GM18517 (cell line): Measurements from ENCODE around the gene RAP1GDS1.
A peak's percentile ranks its signal among the peaks of the same experiment; 100 is the strongest.
"Not testable (repeated sequence)": the region's sequence is repeated elsewhere in the genome, so short reads cannot be mapped to it uniquely, and the experiment has no call there.

Source experiments
- ATAC-seq: cut with Tn5 transposase; IDR thresholded peaks from one replicate; pipeline ENCODE4 v1.9.1; 2021; ENCODE audit warnings: mild to moderate bottlenecking, moderate library complexity; ENCODE audit not compliant: unreplicated experiment

The RAP1GDS1 gene

GRCh38 chr4:98288671-98289070 is 27.5 kb downstream of the RAP1GDS1 start:
- ATAC-seq = not testable (repeated sequence)

DNA sequence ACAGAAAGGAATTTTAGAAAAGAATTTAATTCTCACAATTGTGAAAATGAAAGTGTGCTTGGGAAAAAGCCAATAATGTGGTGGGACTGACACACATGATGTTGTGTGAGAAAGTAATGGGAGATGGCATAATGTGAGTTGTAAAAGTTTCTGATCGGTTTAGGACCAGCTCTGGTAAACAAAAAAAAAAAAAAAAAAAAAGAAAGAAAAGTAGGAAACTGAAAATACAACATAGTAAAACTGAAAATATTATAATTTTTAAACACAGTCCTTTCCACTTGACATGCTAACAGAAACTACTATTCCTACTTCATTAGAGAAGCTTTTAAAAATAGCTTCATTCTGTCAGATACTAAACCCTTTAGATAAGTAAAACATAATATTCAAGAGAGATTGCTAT is 28.2 kb downstream of the RAP1GDS1 start:
- ATAC-seq = peak; percentile 74

- ATAC-seq = no peak
These were observed 29.3 kb downstream of the RAP1GDS1 start for GRCh38 chr4:98290511-98290910.

- no peak for ATAC-seq
These were observed 32.1 kb downstream of the RAP1GDS1 start for GRCh38 chr4:98293104-98293887.

DNA sequence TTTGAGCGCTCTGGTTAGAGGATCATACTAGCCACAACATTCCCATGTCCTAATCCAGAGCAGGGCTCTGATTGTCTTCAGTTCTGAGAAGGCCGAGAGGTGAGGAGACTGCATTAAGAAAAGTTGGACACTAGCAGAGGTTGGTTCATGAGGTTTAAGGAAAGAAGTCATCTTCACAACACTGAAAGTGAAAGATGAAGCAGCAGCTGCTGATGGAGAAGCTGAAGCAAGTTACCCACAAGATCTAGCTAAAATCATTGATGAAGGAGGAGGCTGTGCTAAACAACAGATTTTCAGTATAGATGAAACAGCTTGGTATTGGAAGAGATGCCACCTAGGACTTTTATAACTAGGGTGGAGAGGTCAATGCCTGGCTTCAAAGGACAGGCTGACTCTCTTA is 36.8 kb downstream of the RAP1GDS1 start:
- ATAC-seq = no peak

DNA sequence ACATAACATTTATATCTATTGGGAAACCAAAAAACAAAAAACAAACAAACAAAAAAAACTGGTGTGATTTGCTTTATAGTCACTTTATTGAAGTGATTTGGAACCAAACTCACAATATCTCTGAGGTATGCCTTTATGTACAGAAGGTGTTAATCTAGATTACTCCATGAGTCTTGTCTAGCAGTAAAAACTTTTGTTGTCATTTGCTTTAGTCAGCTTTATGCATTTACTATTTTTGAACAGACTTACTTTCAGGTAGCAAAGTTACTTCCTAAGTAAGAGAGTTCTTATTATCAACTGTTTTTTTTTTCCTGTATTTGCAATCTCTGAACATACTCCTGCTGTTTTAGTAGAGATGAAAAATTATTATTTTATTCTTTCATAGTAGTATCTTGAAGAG is 39.5 kb downstream of the RAP1GDS1 start:
- ATAC-seq = no peak

DNA sequence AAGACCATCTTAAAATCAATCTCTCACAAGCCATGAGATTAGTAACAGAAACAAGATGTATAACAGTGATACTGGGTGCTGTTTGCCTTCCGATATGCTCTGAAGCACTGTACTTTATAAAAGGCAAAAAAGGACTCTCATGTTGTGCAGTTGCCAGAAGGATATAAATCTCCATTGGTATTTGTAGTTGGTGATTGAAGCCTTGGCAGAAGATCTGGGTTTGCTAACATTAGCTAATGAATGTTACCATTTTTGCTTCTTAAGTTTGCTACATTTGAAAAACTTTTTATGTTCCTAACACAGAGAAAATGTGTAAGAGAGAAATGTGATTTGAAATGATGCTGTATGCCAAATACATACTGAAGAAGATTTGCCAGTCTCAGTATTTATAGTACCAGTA is 44.4 kb downstream of the RAP1GDS1 start:
- ATAC-seq = no peak

DNA sequence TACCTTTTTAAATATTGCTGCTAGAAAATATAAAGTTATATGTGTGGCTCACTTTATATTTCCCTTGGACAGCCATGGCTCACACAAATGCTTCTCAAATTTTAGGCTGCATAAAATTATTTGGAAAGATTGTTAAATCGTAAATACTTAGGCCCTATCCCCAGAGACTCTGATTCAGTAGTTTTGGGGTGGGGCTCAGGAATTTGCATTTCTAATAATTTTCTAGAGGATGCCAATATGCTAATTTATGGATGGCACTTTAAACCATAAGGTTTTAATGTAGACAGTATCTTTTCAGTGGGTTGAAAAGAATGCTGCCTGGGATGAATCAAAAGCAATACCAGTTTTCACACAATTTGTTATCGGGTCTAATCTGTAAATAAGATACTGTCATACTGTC is 49.7 kb downstream of the RAP1GDS1 start:
- no peak for ATAC-seq

- no peak for ATAC-seq
These were observed 50.5 kb downstream of the RAP1GDS1 start for GRCh38 chr4:98311656-98312055.

DNA sequence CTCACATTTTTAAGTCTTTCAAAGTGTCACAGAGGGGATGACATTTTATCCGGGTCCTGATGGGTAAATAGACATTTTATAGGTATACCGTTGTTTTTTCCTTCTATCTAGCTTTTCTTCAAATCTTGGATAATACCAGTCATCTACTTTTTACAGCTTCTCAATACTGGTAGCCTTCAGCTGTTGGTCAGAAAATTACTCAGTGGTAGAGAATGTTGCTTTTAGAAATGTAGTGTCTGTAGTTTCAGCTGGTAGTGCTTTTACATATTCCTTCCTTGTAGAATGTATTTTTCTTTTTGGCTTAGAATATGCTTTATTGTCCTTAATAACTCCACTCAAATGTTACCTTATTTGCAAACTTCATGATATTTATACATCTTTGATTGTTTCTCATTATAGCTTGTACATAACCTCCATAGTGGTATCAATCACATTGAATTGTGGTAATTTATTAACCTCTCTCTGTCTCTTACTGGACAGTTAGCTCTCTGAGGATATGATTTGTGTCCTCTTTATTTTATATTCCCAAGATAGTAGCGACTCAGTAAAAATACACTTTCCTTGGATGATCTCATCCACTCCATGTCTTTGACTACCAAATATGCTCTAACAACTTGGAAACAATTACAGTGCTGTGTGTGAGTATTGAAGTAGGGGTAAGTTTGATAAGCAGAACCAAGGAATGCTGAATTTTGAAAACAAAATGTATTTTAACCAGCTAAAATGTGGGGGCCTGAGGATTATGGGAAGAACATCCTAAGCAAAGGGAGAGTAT is 53.8 kb downstream of the RAP1GDS1 start:
- no peak for ATAC-seq

DNA sequence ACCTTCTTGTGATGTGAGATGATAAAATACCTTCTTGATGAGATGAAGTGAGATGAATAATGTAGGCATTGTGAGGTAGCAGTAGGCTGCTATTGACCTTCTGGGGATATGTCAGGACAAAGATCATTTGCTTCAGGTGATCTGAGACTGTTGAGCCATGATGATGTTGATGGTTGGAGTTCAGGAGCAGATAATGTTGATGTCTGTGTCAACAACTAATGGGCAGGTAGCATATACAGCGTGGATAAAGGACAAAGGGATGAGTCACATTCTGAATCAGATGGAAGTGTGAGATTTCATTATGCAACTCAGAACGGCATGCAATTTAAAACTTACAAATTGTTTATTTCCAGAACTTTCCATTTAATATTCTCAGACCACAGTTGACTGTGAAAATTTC is 57.3 kb downstream of the RAP1GDS1 start:
- no peak for ATAC-seq

DNA sequence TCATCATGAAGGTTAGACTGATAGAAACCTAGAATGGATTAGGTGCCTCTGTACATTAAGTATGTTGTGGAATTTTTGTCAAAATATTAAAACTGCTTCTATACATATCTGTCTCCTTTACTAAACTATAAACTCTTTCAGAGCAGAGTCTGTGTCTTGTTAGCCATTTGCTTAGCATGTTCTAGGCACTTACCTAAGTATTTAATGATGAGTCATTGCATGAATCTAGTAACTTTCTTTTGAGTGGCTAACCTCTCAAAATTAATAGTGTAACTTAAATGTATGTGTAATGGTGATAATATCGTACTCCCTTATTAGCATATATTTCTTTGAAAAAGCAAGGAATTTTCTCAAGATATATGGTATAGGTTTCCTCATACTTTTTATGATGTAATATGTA is 57.8 kb downstream of the RAP1GDS1 start:
- ATAC-seq = no peak

DNA sequence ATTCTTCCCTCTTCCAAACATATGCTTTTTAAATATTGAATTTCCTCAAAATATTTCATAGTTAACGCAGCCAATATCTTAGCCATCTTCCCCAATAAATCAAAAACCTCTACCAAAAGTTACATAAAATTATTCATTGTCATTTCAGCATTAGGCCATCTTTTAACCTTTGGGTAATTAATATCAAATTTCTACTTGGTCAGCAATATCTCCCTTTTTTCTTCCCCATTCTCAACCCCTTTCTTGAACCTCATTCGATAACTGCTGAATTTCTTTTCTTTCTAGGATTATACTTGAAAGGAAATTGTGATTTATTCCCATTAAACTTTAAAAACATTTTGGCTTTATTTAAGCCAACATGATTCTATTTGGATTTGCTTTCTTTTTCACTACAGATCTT is 65.0 kb downstream of the RAP1GDS1 start:
- no peak for ATAC-seq

DNA sequence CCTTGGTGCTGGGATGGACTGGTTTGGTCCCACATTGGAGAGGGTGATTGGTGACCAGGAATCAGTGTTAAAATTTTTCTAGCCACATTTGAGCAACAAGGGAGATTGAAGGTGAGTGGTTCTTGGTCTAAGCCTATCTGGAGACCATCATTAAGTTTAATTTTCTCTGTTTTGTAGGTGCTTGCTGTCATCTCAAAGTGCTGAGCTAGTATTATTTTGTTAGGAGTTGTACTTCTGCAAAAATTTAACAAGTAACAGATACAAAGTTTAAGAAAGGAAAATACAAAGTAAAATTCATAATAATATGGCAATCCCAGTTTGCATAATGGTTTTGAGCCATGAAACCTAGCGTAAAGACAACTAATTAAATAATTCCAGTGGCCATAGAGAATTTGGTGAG is 66.5 kb downstream of the RAP1GDS1 start:
- ATAC-seq = no peak

DNA sequence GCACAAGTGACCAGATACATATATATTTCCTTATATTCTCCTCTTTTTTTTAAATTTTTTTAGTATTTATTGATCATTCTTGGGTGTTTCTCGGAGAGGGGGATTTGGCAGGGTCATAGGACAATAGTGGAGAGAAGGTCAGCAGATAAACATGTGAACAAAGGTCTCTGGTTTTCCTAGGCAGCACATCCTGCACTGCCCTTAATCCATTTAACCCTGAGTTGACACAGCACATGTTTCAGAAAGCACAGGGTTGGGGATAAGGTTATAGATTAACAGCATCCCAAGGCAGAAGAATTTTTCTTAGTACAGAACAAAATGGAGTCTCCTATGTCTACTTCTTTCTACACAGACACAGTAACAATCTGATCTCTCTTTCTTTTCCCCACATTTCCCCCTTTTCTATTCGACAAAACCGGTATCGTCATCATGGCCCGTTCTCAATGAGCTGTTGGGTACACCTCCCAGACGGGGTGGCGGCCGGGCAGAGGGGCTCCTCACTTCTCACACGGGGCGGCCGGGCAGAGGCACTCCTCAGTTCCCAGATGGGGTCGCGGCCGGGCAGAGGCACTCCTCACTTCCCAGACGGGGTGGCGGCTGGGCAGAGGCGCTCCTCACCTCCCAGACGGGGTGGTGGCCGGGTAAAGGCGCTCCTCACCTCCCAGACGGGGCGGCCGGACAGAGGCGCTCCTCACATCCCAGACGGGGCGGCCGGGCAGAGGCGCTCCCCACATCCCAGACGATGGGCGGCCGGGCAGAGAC is 68.9 kb downstream of the RAP1GDS1 start:
- not testable (repeated sequence) for ATAC-seq

GRCh38 chr4:98332017-98332416 is 70.8 kb downstream of the RAP1GDS1 start:
- ATAC-seq = no peak

- no peak for ATAC-seq
These were observed 73.3 kb downstream of the RAP1GDS1 start for GRCh38 chr4:98334461-98334860.

DNA sequence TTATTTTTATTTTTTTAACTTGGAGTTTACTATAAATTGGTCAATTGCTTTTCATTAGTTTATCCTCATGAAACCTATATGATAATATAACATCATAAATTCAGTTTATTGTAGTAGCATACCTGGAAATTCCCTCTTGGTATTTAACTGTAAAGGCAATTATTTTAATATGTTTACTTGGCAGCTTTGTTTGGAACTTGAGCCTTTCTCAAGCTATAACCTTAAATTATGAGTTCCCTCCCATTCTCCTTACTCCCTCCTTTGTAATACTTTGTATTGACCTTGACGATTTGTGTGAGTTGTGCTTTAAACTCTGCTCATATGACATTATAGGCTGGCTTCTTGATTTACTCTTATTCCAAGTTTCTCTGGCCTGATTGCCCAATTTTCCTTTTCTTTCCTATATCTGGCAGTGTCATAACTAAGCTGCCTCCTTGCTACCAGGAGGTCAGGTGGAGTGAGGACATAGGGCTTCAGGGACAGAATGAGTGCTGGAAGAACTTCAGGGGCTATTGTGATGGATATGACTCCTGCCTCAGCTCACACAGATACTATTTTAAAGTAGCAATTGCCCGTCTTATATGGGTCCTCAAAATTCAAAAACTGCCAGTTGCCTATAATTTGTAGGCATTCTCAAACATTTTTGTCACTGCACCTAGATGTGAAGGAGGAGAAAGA is 77.7 kb downstream of the RAP1GDS1 start:
- no peak for ATAC-seq

- no peak for ATAC-seq
These were observed 80.1 kb downstream of the RAP1GDS1 start for GRCh38 chr4:98341309-98341708.

DNA sequence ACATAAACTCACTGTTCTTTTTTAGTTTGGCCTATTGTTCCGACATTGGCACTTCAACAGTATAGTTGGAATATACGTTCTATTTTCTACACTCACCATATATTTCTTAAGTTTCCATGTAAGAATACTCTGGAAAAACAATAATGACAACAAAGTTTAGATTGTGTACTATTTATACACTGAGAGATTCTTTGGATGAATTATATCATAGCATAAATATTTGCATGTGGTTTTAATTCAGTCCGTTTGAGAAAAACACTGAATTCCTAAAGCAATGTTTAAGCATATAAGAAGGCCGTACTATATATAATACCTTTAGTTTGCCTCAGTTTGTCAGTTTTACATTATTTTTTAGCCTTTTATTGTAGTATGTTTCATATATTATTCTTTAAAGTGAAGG is 82.4 kb downstream of the RAP1GDS1 start:
- no peak for ATAC-seq

- ATAC-seq = no peak
These were observed 84.7 kb downstream of the RAP1GDS1 start for GRCh38 chr4:98345838-98346237.
